Measurements from ENCODE around the gene CLK2. TPM values are rescaled to one million over a fixed set of nuclear protein-coding genes. Genes with fewer than 3 reads are reported as not detected.
"Not testable (repeated sequence)": the region's sequence is repeated elsewhere in the genome, so short reads cannot be mapped to it uniquely, and the experiment has no call there.

The CLK2 gene
- total and polyA plus RNA-seq, 10 donors, result 38.6 to 89.9 (median 74.6) TPM

DNA sequence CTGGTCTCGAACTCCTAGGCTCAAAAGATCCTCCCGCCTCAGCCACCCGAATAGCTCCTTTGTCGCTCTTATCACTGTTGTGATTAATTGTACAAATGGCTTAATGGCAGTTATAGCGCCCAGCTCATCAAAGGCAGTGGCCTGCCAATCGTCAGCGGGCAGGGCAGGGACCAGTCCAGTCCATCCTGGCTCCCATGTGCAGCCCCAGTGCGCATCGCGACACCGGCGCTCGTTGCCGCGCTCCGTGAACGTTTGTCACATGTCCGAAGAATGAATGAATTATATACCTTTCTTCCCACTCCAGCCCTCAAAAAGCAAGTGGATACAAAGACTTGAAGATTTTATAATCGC, 46.4 kb downstream of the CLK2 start:
- no peaks in the 10 kb centered on the region for H3K9me3 ChIP-seq
- intact Hi-C loops (cut with DNase I; ENCODE audit: low total_unique reads), result loop anchor here (10.0 kb wide), 1 partner anchor 52 kb away; the partner anchor contains the start of genes KRTCAP2 and TRIM46

DNA sequence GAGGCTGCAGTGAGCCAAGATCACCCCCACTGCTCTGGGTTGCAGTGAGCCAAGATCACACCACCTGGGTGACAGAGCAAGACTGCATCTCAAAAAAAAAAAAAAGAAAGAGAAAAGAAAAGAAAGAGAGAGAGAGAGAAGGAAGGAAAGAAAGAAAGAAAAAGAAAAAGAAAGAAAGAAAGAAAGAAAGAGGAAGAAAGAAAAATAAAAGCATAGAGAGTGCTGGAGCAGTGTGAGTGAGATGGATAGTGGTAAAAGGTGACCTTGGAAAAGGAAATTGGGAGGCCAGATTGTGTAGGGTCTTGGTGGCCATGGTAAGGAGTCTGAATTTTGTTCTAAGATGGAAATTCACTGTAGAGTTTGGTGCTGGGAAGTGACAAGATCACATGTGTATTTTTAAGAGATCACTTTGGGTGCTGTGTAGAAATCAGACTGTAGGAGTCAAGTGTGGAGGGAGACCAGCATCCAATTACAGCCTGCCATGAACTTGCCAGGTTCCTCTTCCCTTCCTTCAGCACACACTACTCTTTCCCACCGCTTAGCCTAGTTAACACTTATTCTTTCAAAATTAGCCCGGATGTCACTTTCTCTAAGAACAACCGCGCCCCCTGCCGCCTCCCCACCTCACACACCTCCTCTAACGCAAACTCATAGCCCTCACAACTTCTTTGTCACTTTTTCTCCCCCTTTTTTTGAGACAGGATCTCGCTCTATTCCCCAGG, 47.0 kb downstream of the CLK2 start:
- intact Hi-C loops (cut with DNase I; ENCODE audit: low total_unique reads), result loop anchor here (10.0 kb wide), 1 partner anchor 52 kb away; the partner anchor contains the start of genes KRTCAP2 and TRIM46
- WGBS, 5 donors, result 0 to 1% (median 0%) methylated on average over 7 of the region's 7 CpGs
- Histone ChIP-seq H3K4me1 (peaks cover 7 to 68% (median 49%) of the 10 kb centered on the region in 6 donors), H3K9me3 (no peaks in the 10 kb centered on the region), H3K27ac (peak overlapping the region; percentile 71 to 90 (median 90)), H3K36me3 (no peaks in the 10 kb centered on the region), H3K4me3 (peak overlapping the region; percentile 52 to 81 (median 62)), H3K27me3 (replicated peaks in 1 of 7) (no peaks in the 10 kb centered on the region)
- peak; percentile 92 for DNase-seq
- TF ChIP-seq POLR2A (IDR thresholded peaks at IDR 0.05) (no peak), POLR2AphosphoS5 (IDR thresholded peaks at IDR 0.05) (peak in 1 of 3 donors; percentile 9)
- TF ChIP-seq, protein P1, sequence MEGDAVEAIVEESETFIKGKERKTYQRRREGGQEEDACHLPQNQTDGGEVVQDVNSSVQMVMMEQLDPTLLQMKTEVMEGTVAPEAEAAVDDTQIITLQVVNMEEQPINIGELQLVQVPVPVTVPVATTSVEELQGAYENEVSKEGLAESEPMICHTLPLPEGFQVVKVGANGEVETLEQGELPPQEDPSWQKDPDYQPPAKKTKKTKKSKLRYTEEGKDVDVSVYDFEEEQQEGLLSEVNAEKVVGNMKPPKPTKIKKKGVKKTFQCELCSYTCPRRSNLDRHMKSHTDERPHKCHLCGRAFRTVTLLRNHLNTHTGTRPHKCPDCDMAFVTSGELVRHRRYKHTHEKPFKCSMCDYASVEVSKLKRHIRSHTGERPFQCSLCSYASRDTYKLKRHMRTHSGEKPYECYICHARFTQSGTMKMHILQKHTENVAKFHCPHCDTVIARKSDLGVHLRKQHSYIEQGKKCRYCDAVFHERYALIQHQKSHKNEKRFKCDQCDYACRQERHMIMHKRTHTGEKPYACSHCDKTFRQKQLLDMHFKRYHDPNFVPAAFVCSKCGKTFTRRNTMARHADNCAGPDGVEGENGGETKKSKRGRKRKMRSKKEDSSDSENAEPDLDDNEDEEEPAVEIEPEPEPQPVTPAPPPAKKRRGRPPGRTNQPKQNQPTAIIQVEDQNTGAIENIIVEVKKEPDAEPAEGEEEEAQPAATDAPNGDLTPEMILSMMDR (IDR thresholded peaks at IDR 0.05 in 8 of 11, conservative IDR thresholded peaks at IDR 0.05 in 3 of 11), result peak; percentile 46 to 93 (median 79)

More for the DNA sequence above, 46.4 kb downstream of the CLK2 start:
- DNase-seq, result peak; percentile 89
- 0 to 1% (median 0%) methylated on average over 19 of the region's 19 CpGs for WGBS, 5 donors
- Histone ChIP-seq H3K27me3 (replicated peaks in 1 of 7) (no peaks in the 10 kb centered on the region), H3K4me1 (peaks cover 7 to 63% (median 47%) of the 10 kb centered on the region in 6 donors), H3K4me3 (peak overlapping the region; percentile 52 to 81 (median 62)), H3K36me3 (no peaks in the 10 kb centered on the region), H3K27ac (peak overlapping the region; percentile 71 to 90 (median 90))
- no peak for TF ChIP-seq POLR2AphosphoS5 (IDR thresholded peaks at IDR 0.05)
- TF ChIP-seq, protein P1 (IDR thresholded peaks at IDR 0.05 in 8 of 11, conservative IDR thresholded peaks at IDR 0.05 in 3 of 11), result peak in 6 of 11 experiments; percentile 0 to 30 (median 26)

DNA sequence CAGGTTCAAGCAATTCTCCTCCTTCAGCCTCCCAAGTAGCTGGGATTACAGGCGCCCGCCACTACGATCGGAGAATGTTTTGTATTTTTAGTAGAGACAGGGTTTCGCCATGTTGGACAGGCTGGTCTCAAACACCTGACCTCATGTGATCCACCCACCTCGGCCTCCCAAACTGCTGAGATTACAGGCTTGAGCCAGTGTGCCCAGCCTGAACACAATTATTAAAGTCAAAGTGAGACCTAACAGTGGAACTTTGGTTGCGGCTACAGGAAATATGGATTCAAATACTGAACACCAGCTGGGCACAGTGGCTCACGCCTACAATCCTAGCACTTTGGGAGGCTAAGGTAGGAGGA, 47.9 kb downstream of the CLK2 start:
- not testable (repeated sequence) for DNase-seq; H3K27me3 ChIP-seq (replicated peaks in 1 of 7); H3K9me3 ChIP-seq; H3K36me3 ChIP-seq; H3K4me3 ChIP-seq
- intact Hi-C loops (cut with DNase I; ENCODE audit: low total_unique reads), result loop anchor here (10.0 kb wide), 1 partner anchor 51 kb away; the partner anchor contains the start of genes KRTCAP2 and TRIM46
- 88 to 94% (median 93%) methylated on average over 8 of the region's 8 CpGs for WGBS, 5 donors
- H3K4me1 ChIP-seq, result peaks cover 7 to 77% (median 51%) of the 10 kb centered on the region in 6 donors
- peak overlapping the region in 4 of 8 donors; percentile 89 to 90 (median 90) for H3K27ac ChIP-seq

DNA sequence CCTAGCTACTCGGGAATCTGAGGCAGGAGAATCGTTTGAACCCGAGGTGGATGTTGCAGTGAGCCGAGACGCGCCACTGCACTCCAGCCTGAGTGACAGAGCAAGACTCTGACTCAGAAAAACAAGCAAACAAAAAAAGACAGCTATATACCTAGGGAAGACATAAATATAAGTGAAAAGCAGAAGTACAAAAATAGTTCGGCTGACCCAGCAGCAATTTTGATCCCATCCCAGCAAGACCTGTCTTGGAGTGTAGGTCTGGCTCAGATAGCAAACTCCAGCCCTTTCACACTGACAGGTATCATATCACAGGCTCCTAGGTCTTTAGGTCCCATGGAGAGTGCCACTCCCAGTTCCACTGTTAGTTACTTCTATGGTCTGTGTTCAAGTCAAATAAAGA, 50.3 kb downstream of the CLK2 start:
- intact Hi-C loops (cut with DNase I; ENCODE audit: low total_unique reads), result loop anchor here (10.0 kb wide), 1 partner anchor 48 kb away; the partner anchor contains the start of genes KRTCAP2 and TRIM46
- H3K36me3 ChIP-seq, result no peaks in the 10 kb centered on the region
- no peak for DNase-seq
- no peaks in the 10 kb centered on the region for H3K27me3 ChIP-seq (replicated peaks in 1 of 7)
- H3K4me3 ChIP-seq, result no peak overlapping the region
- WGBS, 5 donors, result 40 to 58% (median 52%) methylated on average over 7 of the region's 7 CpGs
- peaks cover 7 to 91% (median 54%) of the 10 kb centered on the region in 6 donors for H3K4me1 ChIP-seq
- no peaks in the 10 kb centered on the region for H3K9me3 ChIP-seq
- peak overlapping the region in 3 of 8 donors; percentile 10 to 56 (median 30) for H3K27ac ChIP-seq
- TF ChIP-seq POLR2A (IDR thresholded peaks at IDR 0.05) (no peak), POLR2AphosphoS5 (IDR thresholded peaks at IDR 0.05) (no peak)
- TF ChIP-seq, protein P1 (IDR thresholded peaks at IDR 0.05 in 8 of 11, conservative IDR thresholded peaks at IDR 0.05 in 3 of 11), result no peak

DNA sequence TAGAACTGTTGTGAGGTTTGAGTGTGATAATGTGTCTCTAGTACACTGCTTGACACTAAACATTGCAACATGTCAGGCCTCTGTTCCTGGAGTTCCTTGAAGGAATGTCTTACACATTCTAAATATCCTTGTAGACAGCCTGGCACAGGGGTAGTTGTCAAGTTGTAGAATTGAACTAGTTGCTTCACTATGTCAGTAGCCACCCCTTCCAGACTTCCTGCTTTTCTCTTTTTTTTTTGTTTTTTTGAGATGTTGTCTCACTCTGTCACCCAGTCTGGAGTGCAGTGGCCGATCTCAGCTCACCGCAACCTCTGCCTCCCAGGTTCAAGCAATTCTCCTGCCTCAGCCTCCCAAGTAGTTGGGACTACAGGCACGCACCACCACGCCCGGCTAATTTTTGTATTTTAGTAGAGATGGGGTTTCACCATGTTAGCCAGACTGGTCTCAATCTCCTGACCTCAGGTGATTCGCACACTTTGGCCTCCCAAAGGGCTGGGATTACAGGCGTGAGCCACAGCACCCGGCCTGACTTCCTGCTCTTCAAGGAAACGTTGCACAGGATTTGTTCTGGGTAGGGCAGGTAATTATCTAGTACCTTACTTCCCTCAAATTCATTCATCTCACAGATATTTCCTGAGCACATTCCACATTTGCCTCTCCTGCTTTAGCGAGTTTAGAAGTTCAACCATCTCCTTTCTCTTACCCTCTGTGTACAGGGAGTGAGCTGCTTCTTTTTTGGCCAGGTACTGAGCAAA, 52.9 kb downstream of the CLK2 start:
- intact Hi-C loops (cut with DNase I; ENCODE audit: low total_unique reads), result loop anchor here (10.0 kb wide), 1 partner anchor 46 kb away; the partner anchor contains the start of genes KRTCAP2 and TRIM46
- not testable (repeated sequence) for H3K4me3 ChIP-seq; H3K9me3 ChIP-seq; H3K27me3 ChIP-seq (replicated peaks in 1 of 7); DNase-seq
- H3K4me1 ChIP-seq, result peaks cover 5 to 71% (median 35%) of the 10 kb centered on the region in 6 donors
- 69 to 83% (median 76%) methylated on average over 10 of the region's 10 CpGs for WGBS, 5 donors
- peaks cover 0 to 13% (median 0%) of the 10 kb centered on the region in 6 donors for H3K36me3 ChIP-seq
- H3K27ac ChIP-seq, result peak overlapping the region in 6 of 8 donors; percentile 18 to 82 (median 72)
